ENCODE results near the gene TRAP1. TPM values are rescaled to one million over a fixed set of nuclear protein-coding genes. Genes with fewer than 3 reads are reported as not detected.

Gene TRAP1
- total and polyA plus RNA-seq, 8 donors = 39.5 to 460 (median 88.7) TPM

- TF ChIP-seq CTCF (IDR thresholded peaks at IDR 0.05) = no peak
- no peak for TF ChIP-seq EP300 (IDR thresholded peaks at IDR 0.05)
- no peak for TF ChIP-seq POLR2A (IDR thresholded peaks at IDR 0.05)
- TF ChIP-seq POLR2AphosphoS5 (IDR thresholded peaks at IDR 0.05) = no peak
- Histone ChIP-seq H3K9me3 (no peaks in the 10 kb centered on the region), H3K4me3 (no peak overlapping the region), H3K27me3 (no peaks in the 10 kb centered on the region), H3K27ac (no peak overlapping the region), H3K36me3 (peaks cover 43 to 83% (median 76%) of the 10 kb centered on the region in 4 donors), H3K4me1 (no peaks in the 10 kb centered on the region)
- 72 to 83% (median 82%) methylated on average over 6 of the region's 6 CpGs for WGBS, 5 donors
- intact Hi-C loops (cut with DNase I; ENCODE audit: low total_unique reads) = no loop called here
- DNase-seq = peak in 1 of 2 donors; percentile 28
Measured at GRCh38 chr16:3665508-3665907, 51.8 kb downstream of the TRAP1 start.

- Histone ChIP-seq H3K4me1 (no peaks in the 10 kb centered on the region), H3K27ac (no peak overlapping the region), H3K36me3 (peaks cover 43 to 87% (median 86%) of the 10 kb centered on the region in 4 donors), H3K27me3 (no peaks in the 10 kb centered on the region), H3K9me3 (no peaks in the 10 kb centered on the region), H3K4me3 (no peak overlapping the region)
- TF ChIP-seq EP300 (IDR thresholded peaks at IDR 0.05) (no peak), CTCF (IDR thresholded peaks at IDR 0.05) (no peak), POLR2AphosphoS5 (IDR thresholded peaks at IDR 0.05) (no peak), POLR2A (IDR thresholded peaks at IDR 0.05) (no peak)
- DNase-seq = no peak
- intact Hi-C loops (cut with DNase I; ENCODE audit: low total_unique reads) = no loop called here
- 95 to 97% (median 96%) methylated on average over 8 to 31 of the region's 31 CpGs for WGBS, 5 donors
Measured at GRCh38 chr16:3664187-3664896, 53.0 kb downstream of the TRAP1 start.

GRCh38 chr16:3662601-3663000 is 54.7 kb downstream of the TRAP1 start:
- no peak overlapping the region for H3K27ac ChIP-seq
- TF ChIP-seq POLR2A (IDR thresholded peaks at IDR 0.05) (no peak), CTCF (IDR thresholded peaks at IDR 0.05) (no peak), POLR2AphosphoS5 (IDR thresholded peaks at IDR 0.05) (no peak), EP300 (IDR thresholded peaks at IDR 0.05) (no peak)
- no peaks in the 10 kb centered on the region for H3K9me3 ChIP-seq
- H3K4me1 ChIP-seq = no peaks in the 10 kb centered on the region
- 88 to 95% (median 92%) methylated on average over 16 to 17 of the region's 17 CpGs for WGBS, 5 donors
- H3K4me3 ChIP-seq = no peak overlapping the region
- H3K27me3 ChIP-seq = no peaks in the 10 kb centered on the region
- H3K36me3 ChIP-seq = peaks cover 55 to 94% (median 91%) of the 10 kb centered on the region in 4 donors
- intact Hi-C loops (cut with DNase I; ENCODE audit: low total_unique reads) = no loop called here
- DNase-seq = no peak

- TF ChIP-seq POLR2A (IDR thresholded peaks at IDR 0.05) (no peak), EP300 (IDR thresholded peaks at IDR 0.05) (no peak), CTCF (IDR thresholded peaks at IDR 0.05) (no peak), POLR2AphosphoS5 (IDR thresholded peaks at IDR 0.05) (no peak)
- Histone ChIP-seq H3K27ac (no peak overlapping the region), H3K27me3 (no peaks in the 10 kb centered on the region), H3K36me3 (peaks cover 62 to 96% (median 94%) of the 10 kb centered on the region in 4 donors), H3K4me3 (no peak overlapping the region), H3K4me1 (no peaks in the 10 kb centered on the region), H3K9me3 (no peaks in the 10 kb centered on the region)
- intact Hi-C loops (cut with DNase I; ENCODE audit: low total_unique reads) = no loop called here
- 90 to 96% (median 93%) methylated on average over 7 to 13 of the region's 13 CpGs for WGBS, 5 donors
- no peak for DNase-seq
Measured at GRCh38 chr16:3661922-3662321, 55.4 kb downstream of the TRAP1 start.

Measured in stomach (tissue), 9 donors.